MM.1S (cell line): ENCODE results near the gene DKC1.

Experiments used
- DNase-seq: peaks from one replicate; pipeline ENCODE4 v3.0.0-alpha.2; 2015
- H2AFZ ChIP-seq: fragments of 300-600 bp; sonication (generic); 2 replicates; pipeline ENCODE4 v1.6.0; 2016; ENCODE audit warnings: antibody characterized with exemption, low read length
- H3F3A ChIP-seq: fragments of 300-600 bp; sonication (generic); 2 replicates; pipeline ENCODE4 v1.6.1; 2016; ENCODE audit warnings: mild to moderate bottlenecking, antibody characterized with exemption, low read length, moderate library complexity, mixed read lengths; ENCODE audit not compliant: insufficient read depth
- H3K27ac ChIP-seq: fragments of 300-600 bp; sonication (generic); 2 replicates; pipeline ENCODE4 v1.5.1; 2016; ENCODE audit warnings: mild to moderate bottlenecking, low read length
- H3K27me3 ChIP-seq: fragments of 300-600 bp; sonication (generic); replicated peaks from 2 replicates; pipeline ENCODE4 v1.6.0; 2016; ENCODE audit warnings: low read length; ENCODE audit not compliant: insufficient read depth
- H3K36me3 ChIP-seq: fragments of 300-600 bp; sonication (generic); replicated peaks from 2 replicates; pipeline ENCODE4 v1.6.1; 2016; ENCODE audit warnings: mild to moderate bottlenecking, low read length, mixed read lengths; ENCODE audit not compliant: insufficient read depth
- H3K4me1 ChIP-seq: fragments of 300-600 bp; sonication (generic); 2 replicates; pipeline ENCODE4 v1.6.1; 2016; ENCODE audit warnings: low read length, mixed read lengths
- H3K4me2 ChIP-seq: fragments of 300-600 bp; sonication (generic); 2 replicates; pipeline ENCODE4 v1.6.0; 2016; ENCODE audit warnings: low read depth, low read length
- H3K4me3 ChIP-seq: fragments of 300-600 bp; sonication (generic); 2 replicates; pipeline ENCODE4 v1.5.1; 2016; ENCODE audit warnings: low read length, mixed read lengths
- H3K79me2 ChIP-seq: fragments of 300-600 bp; sonication (generic); 2 replicates; pipeline ENCODE4 v1.6.1; 2016; ENCODE audit warnings: mixed run types, low read length, mixed read lengths
- H3K9ac ChIP-seq: fragments of 300-600 bp; sonication (generic); 2 replicates; pipeline ENCODE4 v1.6.1; 2016; ENCODE audit warnings: low read length, mixed read lengths
- H3K9me2 ChIP-seq: fragments of 300-600 bp; sonication (generic); replicated peaks from 2 replicates; pipeline ENCODE4 v1.6.1; 2016; ENCODE audit warnings: mild to moderate bottlenecking, low read length, mixed read lengths; ENCODE audit not compliant: insufficient read depth
- H3K9me3 ChIP-seq: fragments of 300-600 bp; sonication (generic); replicated peaks from 2 replicates; pipeline ENCODE4 v1.6.1; 2016; ENCODE audit warnings: mild to moderate bottlenecking, low read length, mixed read lengths; ENCODE audit not compliant: insufficient read depth
- H4K20me1 ChIP-seq: fragments of 300-600 bp; sonication (generic); 2 replicates; pipeline ENCODE4 v1.6.1; 2016; ENCODE audit warnings: mild to moderate bottlenecking, low read length, moderate library complexity, mixed read lengths; ENCODE audit not compliant: insufficient read depth
- EZH2 ChIP-seq: fragments of 300-600 bp; sonication (generic); optimal IDR thresholded peaks from 2 replicates; pipeline ENCODE3; 2017; ENCODE audit warnings: low read depth, mild to moderate bottlenecking, antibody characterized with exemption, low read length, mixed read lengths
- EZH2phosphoT487 ChIP-seq: fragments of 300-600 bp; sonication (generic); IDR thresholded peaks from 2 replicates; pipeline ENCODE4 v1.6.1; 2018; ENCODE audit warnings: antibody characterized with exemption, low read length
- TF ChIP-seq, protein P1 (sequence below): fragments of 300-600 bp; sonication (generic); IDR thresholded peaks from 2 replicates; pipeline ENCODE4 v1.5.1; 2016; ENCODE audit warnings: antibody characterized with exemption, low read length, mixed read lengths

The DKC1 gene

DNA sequence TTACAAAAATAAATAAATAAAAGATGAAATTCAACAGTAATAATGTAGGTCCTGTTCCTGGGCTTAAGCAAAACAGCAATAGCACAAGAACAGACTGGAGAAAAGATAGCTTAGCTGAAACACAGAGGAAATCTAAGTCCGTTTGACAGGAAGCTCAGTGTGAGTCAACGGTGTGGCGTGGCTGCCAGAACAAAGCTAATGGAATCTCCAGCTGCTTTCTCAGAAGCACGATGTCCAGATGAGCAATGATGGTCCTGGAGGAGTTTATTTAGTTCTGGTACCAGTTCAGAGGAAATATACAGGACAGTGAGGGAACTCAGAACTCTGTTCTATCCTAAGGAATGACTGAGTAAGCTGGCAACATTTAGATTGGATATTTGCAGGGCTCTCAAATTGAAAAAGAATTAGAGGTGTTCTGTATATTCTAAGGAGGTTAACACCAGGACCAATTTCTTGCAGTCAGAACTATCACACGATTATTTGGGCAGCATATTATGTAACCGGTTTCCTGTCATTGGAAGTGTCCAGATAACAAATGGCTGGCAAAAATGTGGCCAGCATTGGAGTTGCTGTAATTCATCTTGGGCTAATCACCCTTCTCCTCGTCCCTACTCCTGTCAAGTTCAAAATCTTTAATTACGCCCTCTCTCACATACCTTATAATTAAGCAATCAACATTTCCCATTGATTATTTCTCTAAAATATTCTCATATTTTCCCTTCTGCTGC, 24.5 kb upstream of the DKC1 start:
- TF ChIP-seq EZH2 (no peak), EZH2phosphoT487 (no peak)
- H3K9me3 ChIP-seq = no peaks in the 10 kb centered on the region
- no peak for DNase-seq
- no peak overlapping the region for H2AFZ ChIP-seq
- no peaks in the 10 kb centered on the region for H3K9me2 ChIP-seq
- H3K4me3 ChIP-seq = no peak overlapping the region
- H3K4me2 ChIP-seq = no peak overlapping the region
- H4K20me1 ChIP-seq = no peaks in the 10 kb centered on the region
- H3K27ac ChIP-seq = no peak overlapping the region
- H3K9ac ChIP-seq = no peak overlapping the region
- no peaks in the 10 kb centered on the region for H3K27me3 ChIP-seq
- no peaks in the 10 kb centered on the region for H3K79me2 ChIP-seq
- no peaks in the 10 kb centered on the region for H3K36me3 ChIP-seq
- H3F3A ChIP-seq = no peaks in the 10 kb centered on the region
- no peaks in the 10 kb centered on the region for H3K4me1 ChIP-seq

GRCh38 chrX:154739952-154740465, 22.7 kb upstream of the DKC1 start:
- Histone ChIP-seq H3K4me2 (no peak overlapping the region), H3K9me2 (no peaks in the 10 kb centered on the region), H3K36me3 (no peaks in the 10 kb centered on the region), H3K9ac (no peak overlapping the region), H2AFZ (no peak overlapping the region), H3K27ac (no peak overlapping the region), H3F3A (no peaks in the 10 kb centered on the region), H3K4me1 (no peaks in the 10 kb centered on the region), H3K27me3 (no peaks in the 10 kb centered on the region), H3K79me2 (no peaks in the 10 kb centered on the region), H3K9me3 (no peaks in the 10 kb centered on the region), H3K4me3 (no peak overlapping the region), H4K20me1 (no peaks in the 10 kb centered on the region)
- no peak for DNase-seq
- TF ChIP-seq EZH2phosphoT487 = no peak
- TF ChIP-seq, protein P1, sequence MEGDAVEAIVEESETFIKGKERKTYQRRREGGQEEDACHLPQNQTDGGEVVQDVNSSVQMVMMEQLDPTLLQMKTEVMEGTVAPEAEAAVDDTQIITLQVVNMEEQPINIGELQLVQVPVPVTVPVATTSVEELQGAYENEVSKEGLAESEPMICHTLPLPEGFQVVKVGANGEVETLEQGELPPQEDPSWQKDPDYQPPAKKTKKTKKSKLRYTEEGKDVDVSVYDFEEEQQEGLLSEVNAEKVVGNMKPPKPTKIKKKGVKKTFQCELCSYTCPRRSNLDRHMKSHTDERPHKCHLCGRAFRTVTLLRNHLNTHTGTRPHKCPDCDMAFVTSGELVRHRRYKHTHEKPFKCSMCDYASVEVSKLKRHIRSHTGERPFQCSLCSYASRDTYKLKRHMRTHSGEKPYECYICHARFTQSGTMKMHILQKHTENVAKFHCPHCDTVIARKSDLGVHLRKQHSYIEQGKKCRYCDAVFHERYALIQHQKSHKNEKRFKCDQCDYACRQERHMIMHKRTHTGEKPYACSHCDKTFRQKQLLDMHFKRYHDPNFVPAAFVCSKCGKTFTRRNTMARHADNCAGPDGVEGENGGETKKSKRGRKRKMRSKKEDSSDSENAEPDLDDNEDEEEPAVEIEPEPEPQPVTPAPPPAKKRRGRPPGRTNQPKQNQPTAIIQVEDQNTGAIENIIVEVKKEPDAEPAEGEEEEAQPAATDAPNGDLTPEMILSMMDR = no peak
- no peak for TF ChIP-seq EZH2

DNA sequence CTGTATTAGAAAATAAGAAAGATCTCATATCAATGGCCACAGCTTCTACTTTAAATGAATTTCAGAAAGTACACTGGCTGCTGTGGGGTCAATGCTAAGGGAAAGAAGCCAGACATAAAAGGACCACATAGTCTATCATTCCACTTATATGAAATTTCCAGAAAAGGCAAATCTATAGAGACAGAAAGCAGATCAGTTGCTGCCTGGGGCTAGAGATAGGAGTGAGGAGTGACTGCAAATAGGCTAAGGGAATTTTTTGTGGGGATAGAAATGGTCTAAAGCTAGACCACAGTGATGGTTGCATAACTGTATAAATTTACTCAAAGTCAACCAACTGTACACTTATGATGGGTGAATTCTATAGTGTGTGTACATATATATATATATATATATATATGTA, 20.1 kb upstream of the DKC1 start:
- H3K9ac ChIP-seq = no peak overlapping the region
- H3K36me3 ChIP-seq = no peaks in the 10 kb centered on the region
- no peaks in the 10 kb centered on the region for H3K9me2 ChIP-seq
- DNase-seq = no peak
- H3K27me3 ChIP-seq = no peaks in the 10 kb centered on the region
- no peak overlapping the region for H3K27ac ChIP-seq
- H3K9me3 ChIP-seq = no peaks in the 10 kb centered on the region
- no peaks in the 10 kb centered on the region for H3F3A ChIP-seq
- no peaks in the 10 kb centered on the region for H3K79me2 ChIP-seq
- H4K20me1 ChIP-seq = no peaks in the 10 kb centered on the region
- H2AFZ ChIP-seq = no peak overlapping the region
- no peaks in the 10 kb centered on the region for H3K4me1 ChIP-seq
- no peak overlapping the region for H3K4me3 ChIP-seq
- TF ChIP-seq, protein P1 = no peak
- no peak for TF ChIP-seq EZH2
- H3K4me2 ChIP-seq = no peak overlapping the region

DNA sequence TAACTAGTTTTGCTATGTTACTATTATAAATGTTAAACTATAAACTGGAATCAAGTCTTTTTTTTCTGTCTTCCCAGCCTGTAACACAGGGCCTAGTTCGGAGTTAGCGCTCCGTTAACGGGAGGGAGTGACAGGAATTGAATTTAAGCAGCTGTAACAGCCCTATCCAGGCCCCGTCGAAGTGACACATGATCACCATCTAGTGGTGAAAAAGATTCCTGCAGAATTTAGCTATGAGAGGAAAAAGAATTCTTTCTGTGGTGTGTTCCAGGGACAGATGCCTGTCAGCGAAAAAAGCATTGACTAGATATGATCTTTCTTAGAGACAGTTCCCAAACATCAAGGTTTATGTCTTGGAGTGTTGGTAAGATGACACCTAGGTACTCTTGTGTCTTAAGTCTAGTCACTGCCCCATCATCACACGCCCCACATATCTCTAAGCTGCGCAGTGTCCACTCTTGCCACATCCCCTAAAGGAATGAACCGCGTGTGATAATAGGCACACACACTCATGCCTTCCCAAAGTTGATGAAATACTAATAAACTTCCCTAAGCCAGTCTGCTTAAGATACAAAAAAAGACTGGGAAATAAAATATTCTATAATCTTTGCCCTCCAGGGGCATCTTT, 13.8 kb upstream of the DKC1 start:
- Histone ChIP-seq H3K27me3 (no peaks in the 10 kb centered on the region; the same call in 1 of the 2 replicates), H3K4me3 (no peak overlapping the region), H3K4me2 (peak overlapping the region; percentile 1; the same call in 1 of the 2 replicates), H3K79me2 (no peaks in the 10 kb centered on the region), H3K4me1 (peaks cover 3% of the 10 kb centered on the region; the same call in 1 of the 2 replicates), H2AFZ (no peak overlapping the region), H3K9me2 (no peaks in the 10 kb centered on the region), H3K36me3 (no peaks in the 10 kb centered on the region), H3K9me3 (no peaks in the 10 kb centered on the region), H3F3A (no peaks in the 10 kb centered on the region; the same call in 1 of the 2 replicates), H4K20me1 (no peaks in the 10 kb centered on the region), H3K27ac (no peak overlapping the region), H3K9ac (no peak overlapping the region)
- DNase-seq = peak; percentile 62
- TF ChIP-seq, protein P1 = peak; percentile 74
- TF ChIP-seq EZH2phosphoT487 = no peak
